Stimulated activated CD4-positive, alpha-beta T cell treated with anti-CD3 and anti-CD28 coated beads, Interleukin-1b, Interleukin-23, amount 100 ng/mL, for 24 hours (primary cell): ENCODE data around the gene PAOX.
A peak's percentile ranks its signal among the peaks of the same experiment; 100 is the strongest.

Experiments
- DNase-seq, 4 experiments: peaks; one replicate each; pipeline ENCODE4 v3.0.0-alpha.2; 2020; ENCODE audit warnings: low read depth in 4 of 4, low spot score in 1 of 4

The PAOX gene

GRCh38 chr10:133379152-133379800 lies at the start of gene PAOX:
Gene PAOX, plus strand, starts transcription at chr10:133379262. Its CDS starts 55 bp downstream, at chr10:133379317.
- peak in 1 of 4 experiments; percentile 49 for DNase-seq

GRCh38 chr10:133329491-133330202 lies 49.4 kb upstream of the PAOX start:
- DNase-seq, result peak; percentile 76 to 89 (median 80)

GRCh38 chr10:133332936-133333699 lies 45.9 kb upstream of the PAOX start:
- no peak for DNase-seq

- no peak for DNase-seq
Observed at GRCh38 chr10:133334503-133335245, 44.4 kb upstream of the PAOX start.

GRCh38 chr10:133335246-133336117 lies 43.6 kb upstream of the PAOX start:
- DNase-seq, result peak; percentile 48 to 59 (median 56)

- DNase-seq, result no peak
Observed at GRCh38 chr10:133336118-133336576, 42.9 kb upstream of the PAOX start.

GRCh38 chr10:133336577-133337369 lies 42.3 kb upstream of the PAOX start, which contains the start of gene CALY:
Gene CALY, minus strand, starts transcription at chr10:133336896. Its CDS starts 7,907 bp downstream, at chr10:133328989.
- peak in 3 of 4 experiments; percentile 31 to 54 (median 44) for DNase-seq

DNA sequence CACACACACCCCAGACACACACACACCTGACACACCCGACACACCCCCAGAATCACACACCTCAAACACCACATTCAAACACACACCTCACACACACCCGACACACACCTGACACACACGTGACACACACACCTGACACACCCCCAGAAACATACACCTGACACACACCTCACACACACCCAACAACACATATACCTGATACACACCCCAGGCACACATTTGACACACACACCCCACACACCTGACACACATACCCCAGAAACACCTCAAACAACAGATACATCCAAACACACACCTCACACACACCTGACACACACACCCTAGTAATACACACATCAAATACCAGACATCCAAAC lies 41.7 kb upstream of the PAOX start:
- DNase-seq, result no peak

DNA sequence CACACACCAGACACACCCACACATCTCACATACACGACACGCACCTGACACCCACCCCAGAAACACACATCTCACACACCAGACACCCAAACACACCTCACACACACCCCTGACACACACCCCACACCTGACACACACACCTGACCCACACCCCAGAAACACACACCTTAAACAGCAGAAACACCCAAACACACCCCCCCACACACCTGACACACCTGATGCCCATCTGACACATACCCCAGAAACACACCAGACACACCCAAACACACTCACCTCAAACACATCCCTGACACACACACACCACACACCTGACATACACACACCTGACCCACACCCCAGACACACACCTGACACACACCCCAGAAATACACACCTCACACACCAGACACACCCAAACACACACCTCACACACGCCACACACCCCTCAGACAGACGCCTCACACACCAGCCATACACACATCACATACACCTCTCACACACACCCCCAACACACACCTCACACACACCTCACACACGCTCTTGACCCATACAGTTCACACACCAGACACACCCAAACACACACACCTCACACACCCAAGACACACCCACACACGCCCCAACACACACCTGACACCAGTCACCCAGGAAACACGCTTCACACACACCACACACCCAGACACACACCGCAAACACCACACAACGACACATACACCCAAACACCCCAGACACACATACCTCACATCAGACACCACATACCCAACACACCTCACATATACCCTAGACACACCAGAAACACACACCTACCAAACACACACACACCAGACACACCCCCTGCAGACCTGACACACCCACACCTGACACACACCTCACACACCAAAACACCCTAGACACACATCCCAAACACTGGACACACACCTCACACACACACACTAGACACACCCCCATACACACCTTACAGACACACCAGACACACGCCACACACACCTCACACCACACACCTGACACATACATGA lies 40.7 kb upstream of the PAOX start:
- no peak for DNase-seq

- DNase-seq, result no peak
Observed at GRCh38 chr10:133339708-133340380, 39.2 kb upstream of the PAOX start.

DNA sequence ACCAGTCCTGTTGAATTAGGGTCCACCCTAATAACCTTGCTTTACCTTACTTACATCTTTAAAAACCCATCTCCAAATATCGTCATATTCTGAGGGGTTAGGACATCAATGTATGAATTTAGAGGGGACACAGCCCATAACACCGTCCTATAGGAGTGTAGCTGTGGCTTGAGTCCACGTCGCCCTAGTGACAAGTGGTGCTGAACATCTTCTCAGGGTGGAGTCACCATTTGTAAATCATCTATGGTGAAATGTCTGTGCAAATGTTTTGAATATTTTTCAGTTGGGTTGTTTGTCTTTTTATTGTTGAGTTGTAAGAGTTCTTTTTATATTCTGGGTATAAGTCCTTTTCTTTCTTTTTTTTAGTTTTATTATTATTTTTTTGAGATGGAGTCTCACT lies 37.1 kb upstream of the PAOX start:
- DNase-seq, result no peak

DNA sequence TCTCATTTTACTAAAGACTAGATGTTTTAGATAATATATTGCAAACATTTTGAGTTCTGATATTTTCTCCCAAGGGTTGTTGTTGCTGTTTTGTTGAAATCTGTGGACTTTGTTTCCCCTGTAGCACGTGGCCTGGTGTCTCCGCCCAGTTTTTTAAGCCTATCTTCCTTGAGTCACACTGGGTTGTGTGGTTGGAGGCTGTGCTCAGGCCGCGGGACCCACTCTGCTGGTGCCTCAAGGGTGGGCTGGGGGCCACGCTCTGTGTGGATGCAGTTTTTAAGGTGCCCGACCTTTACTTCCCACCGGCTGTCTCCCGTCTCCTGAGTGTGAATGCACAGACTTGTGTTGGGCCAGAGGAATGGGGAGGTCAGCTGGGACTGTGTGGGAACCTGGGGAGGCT lies 36.1 kb upstream of the PAOX start:
- no peak for DNase-seq

- DNase-seq, result no peak
Observed at GRCh38 chr10:133343558-133343957, 35.5 kb upstream of the PAOX start.

GRCh38 chr10:133344236-133344635 lies 34.8 kb upstream of the PAOX start:
- DNase-seq, result no peak

DNA sequence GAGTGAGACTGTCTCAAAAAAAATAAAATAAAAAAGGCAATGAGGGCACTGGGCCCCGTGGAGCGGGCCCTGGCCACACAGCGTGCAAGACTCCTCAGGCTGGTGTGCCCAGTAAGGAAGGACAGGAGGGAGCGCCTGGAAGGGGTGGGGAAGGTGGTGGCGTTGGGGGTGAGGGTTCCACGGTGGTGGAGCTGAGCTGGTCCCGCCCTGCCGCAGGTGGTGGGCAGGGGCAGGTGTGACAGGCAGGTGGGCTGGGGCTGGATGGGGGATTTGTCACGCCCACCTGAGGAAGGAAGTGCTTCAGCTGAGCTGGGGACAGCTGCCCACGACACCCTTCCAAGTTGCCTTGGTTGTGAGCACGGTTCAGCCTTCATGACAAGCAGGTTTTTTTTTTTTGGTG lies 32.6 kb upstream of the PAOX start:
- no peak for DNase-seq

DNA sequence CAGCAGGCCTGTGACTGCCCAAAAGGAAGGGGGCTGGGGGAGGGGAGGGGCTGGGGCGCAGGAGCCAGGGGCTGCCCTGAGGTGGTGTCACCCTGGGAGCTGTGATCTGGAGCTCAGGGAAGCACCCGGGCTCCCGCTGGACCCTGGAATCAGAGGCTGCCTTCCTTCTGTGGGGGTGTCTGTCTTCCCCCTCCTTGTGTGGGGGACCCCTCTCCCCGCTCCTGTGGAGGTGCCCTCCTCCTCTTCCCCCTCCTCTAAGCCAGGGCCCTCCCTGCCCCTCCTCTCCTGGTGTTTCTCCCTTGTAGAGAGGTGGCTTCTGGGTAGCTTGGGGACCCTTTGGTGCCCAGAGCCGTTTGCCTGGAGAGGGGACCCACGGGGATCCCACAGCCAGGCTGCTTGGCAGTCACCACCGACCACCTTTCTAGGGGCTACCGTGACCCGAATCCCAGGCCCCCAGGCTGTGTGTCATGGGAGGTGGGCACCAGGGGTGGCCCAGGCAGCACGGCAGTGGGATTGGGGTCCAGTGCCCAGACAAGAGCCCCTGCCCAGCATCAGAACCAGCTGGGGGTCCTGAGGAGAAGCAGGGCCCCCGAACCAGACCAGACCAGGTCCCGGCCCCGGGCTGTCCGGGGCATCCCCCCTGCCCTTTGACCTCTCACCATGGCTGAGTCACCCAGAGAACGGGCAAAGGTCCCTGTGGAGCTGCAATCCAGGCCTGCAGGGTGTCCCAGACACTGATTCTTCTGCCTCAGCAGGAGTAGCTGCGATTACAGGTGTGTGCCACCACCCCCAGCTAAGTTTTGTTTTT lies 31.1 kb upstream of the PAOX start:
- DNase-seq, result no peak

- DNase-seq, result no peak
Observed at GRCh38 chr10:133349160-133349568, 29.9 kb upstream of the PAOX start.
